GM18508 (cell line): ENCODE results near the gene CPB2.

Source experiments
- ATAC-seq: cut with Tn5 transposase; IDR thresholded peaks from one replicate; pipeline ENCODE4 v1.9.1; 2021; ENCODE audit warnings: moderate number of reproducible peaks; ENCODE audit not compliant: insufficient read depth, unreplicated experiment

The CPB2 gene, protein sequence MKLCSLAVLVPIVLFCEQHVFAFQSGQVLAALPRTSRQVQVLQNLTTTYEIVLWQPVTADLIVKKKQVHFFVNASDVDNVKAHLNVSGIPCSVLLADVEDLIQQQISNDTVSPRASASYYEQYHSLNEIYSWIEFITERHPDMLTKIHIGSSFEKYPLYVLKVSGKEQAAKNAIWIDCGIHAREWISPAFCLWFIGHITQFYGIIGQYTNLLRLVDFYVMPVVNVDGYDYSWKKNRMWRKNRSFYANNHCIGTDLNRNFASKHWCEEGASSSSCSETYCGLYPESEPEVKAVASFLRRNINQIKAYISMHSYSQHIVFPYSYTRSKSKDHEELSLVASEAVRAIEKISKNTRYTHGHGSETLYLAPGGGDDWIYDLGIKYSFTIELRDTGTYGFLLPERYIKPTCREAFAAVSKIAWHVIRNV

GRCh38 chr13:46104868-46105267 is at the start of gene CPB2:
Gene CPB2 (minus strand): TSS chr13:46105033. CDS start chr13:46105009, 24 bp downstream.
- no peak for ATAC-seq

DNA sequence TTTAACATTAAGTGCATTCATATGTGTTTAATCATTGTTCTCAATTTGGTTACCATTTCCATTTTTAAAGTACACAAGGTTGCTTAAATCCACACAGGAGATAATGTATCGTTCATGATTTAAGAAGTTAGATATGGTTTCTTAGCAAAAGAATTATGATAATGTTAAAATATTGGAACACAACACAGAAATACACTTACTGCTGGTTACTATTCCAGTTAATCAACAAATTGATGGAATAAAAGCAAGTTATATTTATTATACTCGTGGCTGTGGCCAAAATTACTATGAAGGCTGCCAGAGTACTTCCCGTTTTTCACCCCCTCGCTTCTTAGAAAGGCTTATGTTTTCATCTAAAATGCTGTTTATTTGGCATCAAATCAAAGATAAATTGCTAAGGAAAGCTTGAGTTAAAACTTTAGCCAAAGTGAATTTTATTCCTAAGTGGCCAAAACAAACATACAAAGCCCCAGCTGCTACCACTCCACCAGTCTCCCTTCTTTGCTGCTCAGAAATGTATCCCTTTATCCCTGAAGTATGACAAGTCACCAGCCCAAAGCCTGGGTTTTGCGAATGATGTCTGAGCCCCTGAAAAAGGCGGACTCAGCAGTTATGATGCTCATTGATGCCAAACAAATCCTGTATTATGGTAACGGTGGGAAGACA is 49.4 kb upstream of the CPB2 start:
- ATAC-seq: no peak

- no peak for ATAC-seq
Measured at GRCh38 chr13:46152627-46153328, 47.9 kb upstream of the CPB2 start.

DNA sequence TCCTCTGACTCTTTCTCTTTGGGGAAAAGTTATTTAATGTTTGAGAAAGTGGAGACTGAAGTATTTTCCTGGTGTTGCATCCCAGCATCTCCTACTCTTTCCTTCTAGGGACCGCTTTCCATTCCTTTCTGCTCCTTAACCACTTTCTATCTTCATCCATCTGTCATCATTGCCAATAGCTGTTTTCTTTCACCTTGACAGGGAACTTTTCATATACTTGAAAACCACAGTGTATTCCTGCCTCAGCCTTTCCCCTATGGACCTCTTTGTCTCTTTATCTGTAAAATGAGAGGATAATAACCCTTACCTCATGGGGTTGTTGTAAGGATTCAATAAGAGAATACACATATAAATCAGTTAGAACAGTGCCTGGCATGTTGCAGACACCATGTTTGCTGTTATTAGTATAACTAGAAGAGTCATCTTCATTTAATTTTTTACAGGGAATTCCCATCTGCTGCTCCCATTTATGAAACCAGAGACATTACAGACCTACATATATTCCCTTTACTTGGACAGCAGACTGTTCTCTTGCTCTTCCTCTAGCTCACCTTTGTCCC is 45.4 kb upstream of the CPB2 start:
- no peak for ATAC-seq

- no peak for ATAC-seq
Measured at GRCh38 chr13:46149272-46150133, 44.7 kb upstream of the CPB2 start.

GRCh38 chr13:46146898-46147297 is 42.1 kb upstream of the CPB2 start:
- no peak for ATAC-seq

DNA sequence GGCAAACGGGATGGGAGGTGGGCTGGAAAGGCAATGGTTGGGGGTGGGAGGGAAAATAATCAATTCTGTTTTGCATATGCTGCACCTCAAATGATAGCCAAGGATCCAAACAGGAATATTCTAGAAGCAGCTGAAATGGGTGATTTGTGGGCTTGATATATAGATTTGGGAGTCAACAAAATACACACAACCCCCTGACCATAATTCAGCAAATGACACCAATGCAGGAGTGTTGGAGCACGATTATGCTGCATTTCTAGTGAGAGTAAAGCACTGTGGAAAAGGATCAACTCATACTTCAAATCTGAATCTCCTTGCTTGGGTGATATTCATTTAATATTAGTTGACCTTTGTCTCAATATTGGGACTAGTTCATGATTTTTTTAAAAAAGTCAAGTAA is 41.1 kb upstream of the CPB2 start:
- no peak for ATAC-seq

DNA sequence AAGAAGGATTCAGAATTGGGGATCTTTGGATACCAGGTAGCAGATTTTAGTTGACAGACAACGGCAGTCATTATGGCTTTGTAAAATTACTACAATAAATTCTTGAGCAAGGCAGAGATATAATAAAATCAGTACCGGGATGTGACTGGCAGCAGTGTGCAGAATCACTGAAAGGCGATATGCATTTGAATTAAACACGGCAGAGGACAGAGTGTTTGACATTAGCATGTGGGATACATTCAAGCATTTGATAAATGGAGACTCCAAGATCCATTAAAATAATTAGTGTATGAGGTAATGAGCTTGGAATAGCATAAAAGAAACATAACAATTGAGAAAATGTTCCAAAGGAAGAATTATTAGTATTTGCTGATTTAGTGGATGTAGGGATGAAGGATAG is 40.3 kb upstream of the CPB2 start:
- ATAC-seq: no peak

GRCh38 chr13:46143184-46143701 is 38.4 kb upstream of the CPB2 start:
- no peak for ATAC-seq

DNA sequence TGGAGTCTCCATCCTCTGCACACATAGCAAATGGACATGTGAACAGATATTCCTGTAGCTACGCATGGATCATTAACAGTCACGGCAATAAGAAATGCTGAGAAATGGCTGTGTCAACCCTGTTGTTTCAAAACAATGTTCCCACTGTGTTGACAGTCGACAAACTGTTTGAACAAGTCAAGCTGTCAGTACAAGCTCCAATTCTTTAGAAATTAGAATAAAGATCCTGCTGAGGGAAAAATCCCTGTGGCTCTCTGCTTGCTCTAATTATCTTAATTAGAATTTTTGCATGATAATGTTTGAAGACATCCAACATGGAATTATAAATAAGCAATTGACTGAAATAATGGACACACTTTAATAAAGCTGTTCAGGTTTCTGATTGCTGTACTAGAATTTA is 37.9 kb upstream of the CPB2 start:
- ATAC-seq: no peak

DNA sequence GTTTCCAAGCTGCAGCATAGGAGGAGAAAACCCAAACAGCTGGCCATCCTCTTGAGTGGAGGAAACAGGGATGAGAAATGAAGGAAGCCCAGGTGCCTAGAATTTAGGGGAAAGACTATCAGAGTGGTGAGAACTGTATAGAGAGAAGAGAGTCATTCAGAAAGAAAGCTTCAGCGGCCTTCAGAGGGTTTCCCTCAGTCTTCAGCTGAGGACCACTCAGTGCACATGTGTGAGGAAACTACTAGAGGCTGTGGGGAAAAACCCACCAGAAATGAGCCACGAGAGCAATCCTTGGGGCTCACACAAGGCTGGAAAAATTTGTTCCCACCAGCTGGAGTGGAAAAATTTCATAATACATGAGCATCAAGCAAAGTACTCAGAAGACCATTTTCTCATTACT is 35.2 kb upstream of the CPB2 start:
- no peak for ATAC-seq

DNA sequence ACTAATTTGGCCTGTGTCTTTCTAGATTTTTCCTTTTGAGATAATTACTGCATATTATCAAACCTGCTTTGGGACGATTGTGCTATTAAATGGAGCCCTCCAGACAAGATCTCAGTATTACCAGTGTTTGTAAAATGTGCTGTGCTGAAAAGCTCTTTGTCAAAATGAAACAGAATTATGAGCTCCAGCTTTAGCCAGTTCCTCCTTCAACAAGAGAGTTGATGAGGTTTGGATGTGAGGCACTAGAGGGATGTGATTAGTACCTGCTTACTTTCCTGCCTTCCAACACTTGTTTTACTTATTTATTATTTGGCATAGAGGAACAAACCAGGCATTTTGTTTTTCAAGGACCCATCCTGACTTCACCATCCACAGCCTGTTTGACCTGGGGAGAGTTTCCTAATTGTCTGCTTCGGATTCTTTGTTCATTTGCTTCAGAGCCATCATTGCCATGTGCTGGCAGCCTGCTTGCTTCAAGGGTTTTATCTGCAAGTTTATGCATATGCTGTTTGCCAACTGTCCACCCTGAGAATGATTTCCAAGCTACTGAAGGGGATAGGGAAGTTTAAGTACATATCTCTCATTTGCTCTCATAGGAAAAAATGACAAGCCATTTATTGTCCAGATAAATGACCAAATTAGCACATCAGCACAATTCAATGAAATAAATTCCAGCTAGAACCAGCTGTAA is 32.9 kb upstream of the CPB2 start:
- no peak for ATAC-seq

- ATAC-seq: no peak
Measured at GRCh38 chr13:46136688-46137087, 31.9 kb upstream of the CPB2 start.

DNA sequence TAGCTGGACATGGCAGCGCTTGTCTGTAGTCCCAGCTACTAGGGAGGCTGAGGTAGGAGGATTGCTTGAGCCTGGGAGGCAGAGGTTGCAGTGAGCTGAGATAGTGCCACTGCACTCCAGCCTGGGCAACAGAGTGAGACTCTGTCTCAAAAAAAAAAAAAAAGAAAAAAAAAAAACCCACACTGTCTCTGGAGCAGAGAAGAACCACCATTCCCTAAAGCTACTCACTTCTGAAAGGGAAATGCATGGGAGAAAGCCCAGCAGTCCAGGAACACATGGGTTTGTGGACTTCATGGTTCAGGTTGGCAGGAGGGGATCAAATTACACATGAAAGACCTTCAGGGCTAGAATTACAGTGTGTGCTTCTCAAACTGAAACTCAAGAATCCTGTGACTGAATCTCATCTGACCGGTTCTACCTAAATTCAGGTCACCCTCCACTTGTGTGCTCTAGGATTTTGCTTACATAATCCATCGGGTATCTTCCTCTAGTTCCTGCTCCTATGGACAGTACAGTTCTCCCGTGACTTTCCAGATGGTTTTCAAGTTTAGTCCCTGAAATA is 30.2 kb upstream of the CPB2 start:
- no peak for ATAC-seq

DNA sequence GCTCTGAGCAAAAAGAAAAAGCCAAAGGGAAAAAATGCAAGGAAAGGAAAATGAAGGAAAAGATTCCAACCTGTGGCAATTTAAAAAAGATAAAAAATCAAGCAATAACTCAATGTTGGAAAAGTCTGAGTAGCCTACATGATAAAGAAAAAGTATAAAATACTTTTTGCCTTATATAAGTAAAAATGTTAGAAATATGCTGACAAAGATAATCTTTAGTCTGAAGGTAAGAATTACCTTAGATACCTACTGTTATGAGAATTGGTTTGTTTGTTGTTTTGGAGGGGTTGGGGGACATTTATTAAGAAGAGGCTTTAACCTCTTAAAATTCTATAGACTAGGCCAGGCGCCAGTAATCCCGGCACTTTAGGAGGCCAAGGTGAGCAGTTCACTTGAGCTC is 29.7 kb upstream of the CPB2 start:
- no peak for ATAC-seq

DNA sequence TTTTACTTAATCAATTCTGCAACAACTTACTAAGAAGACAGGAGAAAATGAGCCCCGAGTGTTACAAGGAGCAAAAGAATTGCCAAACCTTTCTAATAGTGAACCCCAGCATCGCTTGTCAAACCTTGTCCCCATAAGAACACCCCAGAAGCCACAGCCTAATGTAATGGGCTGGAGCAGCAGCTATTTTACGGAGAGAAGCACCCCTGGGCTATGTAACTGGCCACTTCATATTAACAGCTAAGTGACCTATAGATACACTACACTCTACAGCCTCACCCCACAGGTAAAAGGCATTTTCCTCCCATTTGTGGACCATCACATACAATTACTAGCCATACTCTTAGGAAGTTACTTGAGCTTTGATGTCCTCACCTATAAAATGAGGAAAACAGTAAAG is 27.3 kb upstream of the CPB2 start:
- no peak for ATAC-seq

DNA sequence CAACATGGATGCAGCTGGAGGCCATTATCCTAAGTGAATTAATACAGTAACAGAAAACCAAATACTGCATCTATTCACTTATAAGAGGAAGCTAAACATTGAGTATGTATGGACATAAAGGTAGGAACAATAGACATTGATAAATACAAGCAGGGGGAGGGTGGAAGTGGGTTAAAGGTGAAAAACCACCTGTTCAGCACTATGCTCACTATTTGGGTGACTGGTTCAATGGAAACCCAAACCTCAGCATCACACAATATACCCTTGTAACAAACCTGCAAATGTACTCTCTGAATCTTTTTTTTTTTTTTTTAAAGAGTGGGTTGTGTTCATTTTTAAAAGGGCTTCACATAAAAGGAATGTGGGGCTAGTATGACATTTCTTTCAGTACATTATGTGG is 26.9 kb upstream of the CPB2 start:
- no peak for ATAC-seq

- ATAC-seq: no peak
Measured at GRCh38 chr13:46129955-46130618, 25.3 kb upstream of the CPB2 start.
